ENCODE data around the gene C17orf67. TPM values are rescaled to one million over a fixed set of nuclear protein-coding genes. Genes with fewer than 3 reads are reported as not detected.
A peak's percentile ranks its signal among the peaks of the same experiment; 100 is the strongest.

C17orf67 gene
- total RNA-seq, 6 donors from 2014 or later = 0.76 to 4.2 (median 1.6) TPM

DNA sequence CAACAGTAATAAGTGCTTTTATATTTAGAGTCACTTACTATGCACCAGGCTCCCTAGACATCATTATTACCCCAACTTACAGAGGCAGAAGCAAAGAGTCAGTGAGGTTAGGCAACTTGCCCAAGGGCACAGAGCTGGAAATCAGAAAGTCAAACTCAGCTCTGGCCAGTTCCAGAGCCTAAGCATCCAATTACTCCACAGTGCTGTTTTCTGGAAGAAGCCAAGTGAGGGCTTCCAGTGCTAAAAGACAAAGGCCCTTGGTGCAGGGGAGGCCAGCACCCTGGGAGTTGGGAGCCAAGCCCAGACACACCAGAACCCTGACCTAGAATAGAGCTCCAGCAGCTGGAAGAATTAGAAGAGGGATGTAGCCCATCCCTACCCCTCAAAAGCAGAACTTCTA is 40.2 kb downstream of the C17orf67 start:
- Histone ChIP-seq H3K27me3 (no peaks in the 10 kb centered on the region), H3K4me3 (no peak overlapping the region), H3K36me3 (no peaks in the 10 kb centered on the region), H3K4me1 (no peaks in the 10 kb centered on the region), H3K27ac (no peak overlapping the region), H3K9me3 (no peaks in the 10 kb centered on the region)
- ATAC-seq (ENCODE audit: low FRiP score in 2 of 2) (no peak), DNase-seq (no peak)
- TF ChIP-seq, protein P1, sequence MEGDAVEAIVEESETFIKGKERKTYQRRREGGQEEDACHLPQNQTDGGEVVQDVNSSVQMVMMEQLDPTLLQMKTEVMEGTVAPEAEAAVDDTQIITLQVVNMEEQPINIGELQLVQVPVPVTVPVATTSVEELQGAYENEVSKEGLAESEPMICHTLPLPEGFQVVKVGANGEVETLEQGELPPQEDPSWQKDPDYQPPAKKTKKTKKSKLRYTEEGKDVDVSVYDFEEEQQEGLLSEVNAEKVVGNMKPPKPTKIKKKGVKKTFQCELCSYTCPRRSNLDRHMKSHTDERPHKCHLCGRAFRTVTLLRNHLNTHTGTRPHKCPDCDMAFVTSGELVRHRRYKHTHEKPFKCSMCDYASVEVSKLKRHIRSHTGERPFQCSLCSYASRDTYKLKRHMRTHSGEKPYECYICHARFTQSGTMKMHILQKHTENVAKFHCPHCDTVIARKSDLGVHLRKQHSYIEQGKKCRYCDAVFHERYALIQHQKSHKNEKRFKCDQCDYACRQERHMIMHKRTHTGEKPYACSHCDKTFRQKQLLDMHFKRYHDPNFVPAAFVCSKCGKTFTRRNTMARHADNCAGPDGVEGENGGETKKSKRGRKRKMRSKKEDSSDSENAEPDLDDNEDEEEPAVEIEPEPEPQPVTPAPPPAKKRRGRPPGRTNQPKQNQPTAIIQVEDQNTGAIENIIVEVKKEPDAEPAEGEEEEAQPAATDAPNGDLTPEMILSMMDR (IDR thresholded peaks at IDR 0.05) = no peak
- TF ChIP-seq EP300 (IDR thresholded peaks at IDR 0.05) = no peak
- no peak for TF ChIP-seq POLR2AphosphoS5 (IDR thresholded peaks at IDR 0.05)
- no peak for TF ChIP-seq POLR2A (IDR thresholded peaks at IDR 0.05)

DNA sequence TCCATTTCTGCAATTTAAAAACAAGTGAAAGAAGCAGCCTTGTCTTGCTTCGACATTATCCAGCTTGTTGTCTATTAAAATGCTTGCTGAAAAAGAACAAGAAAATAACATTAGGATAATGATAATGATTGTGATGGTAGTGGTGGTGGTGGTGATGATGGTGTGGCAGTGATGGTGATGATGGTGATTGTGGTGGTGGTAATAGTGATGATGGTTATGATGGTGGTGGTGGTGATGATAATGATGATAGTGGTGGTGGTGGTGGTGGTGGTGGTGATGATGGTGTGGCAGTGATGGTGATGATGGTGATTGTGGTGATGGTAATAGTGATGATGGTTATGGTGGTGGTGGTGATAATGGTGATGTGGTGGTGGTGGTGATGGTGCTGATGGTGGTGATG is 41.5 kb downstream of the C17orf67 start:
- Histone ChIP-seq H3K36me3 (no peaks in the 10 kb centered on the region), H3K4me1 (no peaks in the 10 kb centered on the region), H3K27me3 (no peaks in the 10 kb centered on the region), H3K27ac (no peak overlapping the region), H3K4me3 (no peak overlapping the region), H3K9me3 (no peaks in the 10 kb centered on the region)
- 95 to 96% methylated on average over 1 of the region's 1 CpG for WGBS, 2 donors
- no peak for DNase-seq
- ATAC-seq (ENCODE audit: low FRiP score in 2 of 2) = no peak
- TF ChIP-seq POLR2A (IDR thresholded peaks at IDR 0.05) (no peak), POLR2AphosphoS5 (IDR thresholded peaks at IDR 0.05) (no peak), EP300 (IDR thresholded peaks at IDR 0.05) (no peak)
- TF ChIP-seq, protein P1 (IDR thresholded peaks at IDR 0.05) = no peak

DNA sequence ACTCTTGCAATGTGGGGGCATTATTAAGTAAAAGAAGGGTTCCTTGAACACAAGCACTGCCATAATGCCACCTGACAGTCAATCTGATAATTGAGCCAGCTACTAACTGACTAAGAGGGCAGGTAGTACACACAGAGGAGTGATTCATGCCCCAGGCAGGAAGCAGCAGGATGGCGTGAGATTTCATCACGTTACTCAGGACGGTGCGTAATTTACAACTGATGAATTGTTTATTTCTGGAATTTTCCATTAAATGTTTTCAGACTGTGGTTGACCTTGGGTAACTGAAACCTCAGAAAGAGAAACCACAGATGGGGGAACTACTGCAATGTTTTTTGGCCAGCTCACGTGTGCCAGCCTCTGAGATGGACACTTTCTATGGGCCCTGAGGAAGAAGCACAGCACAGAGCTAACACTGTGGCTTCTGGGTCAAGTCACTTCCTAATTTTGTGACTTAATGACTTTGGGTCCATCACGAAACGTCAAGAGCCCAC is 46.7 kb downstream of the C17orf67 start:
- Histone ChIP-seq H3K27me3 (no peaks in the 10 kb centered on the region), H3K27ac (no peak overlapping the region), H3K9me3 (no peaks in the 10 kb centered on the region), H3K36me3 (no peaks in the 10 kb centered on the region), H3K4me3 (no peak overlapping the region), H3K4me1 (no peaks in the 10 kb centered on the region)
- ATAC-seq (ENCODE audit: low FRiP score in 2 of 2) (peak; percentile 54 to 79), DNase-seq (peak in 1 of 2 donors; percentile 59)
- TF ChIP-seq POLR2AphosphoS5 (IDR thresholded peaks at IDR 0.05) (peak; percentile 16 to 44), EP300 (IDR thresholded peaks at IDR 0.05) (peak in 1 of 4 donors; percentile 31), POLR2A (IDR thresholded peaks at IDR 0.05) (no peak)
- 39 to 71% methylated on average over 7 of the region's 7 CpGs for WGBS, 2 donors

DNA sequence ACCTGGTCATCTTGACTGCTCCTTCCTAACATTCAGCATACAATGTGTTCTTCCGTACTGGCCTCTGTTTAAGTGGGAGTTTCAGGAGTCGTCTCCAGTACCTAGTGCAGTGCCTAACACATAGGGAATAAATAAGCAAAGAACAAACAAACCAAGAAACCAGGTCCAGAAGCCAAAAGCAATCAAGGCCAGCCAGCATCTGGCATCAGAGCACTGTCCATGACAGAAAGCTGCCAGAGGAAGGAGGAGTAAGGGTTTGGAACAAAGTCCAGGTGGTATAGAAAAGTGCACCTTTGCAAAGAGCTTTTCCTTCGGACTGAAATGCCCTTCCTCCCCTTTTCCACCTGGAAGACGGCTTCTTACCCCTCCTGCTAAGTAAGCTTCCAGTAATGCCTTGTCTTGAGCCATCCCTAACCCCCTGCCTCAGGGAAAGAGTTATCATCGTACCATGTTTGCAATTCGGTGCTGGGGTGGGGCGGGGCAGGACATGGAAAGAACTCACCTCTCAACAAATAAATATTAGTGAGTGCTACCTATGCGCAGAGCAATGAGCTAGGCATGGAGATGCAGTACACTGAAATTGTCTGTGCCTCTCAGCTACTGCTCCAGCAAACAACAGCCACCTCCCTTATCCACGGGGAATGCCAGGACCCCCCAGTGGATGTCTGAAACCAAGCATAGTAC is 47.6 kb downstream of the C17orf67 start:
- TF ChIP-seq POLR2A (IDR thresholded peaks at IDR 0.05) = no peak
- no peak for TF ChIP-seq POLR2AphosphoS5 (IDR thresholded peaks at IDR 0.05)
- TF ChIP-seq, protein P1 (IDR thresholded peaks at IDR 0.05) = no peak
- TF ChIP-seq EP300 (IDR thresholded peaks at IDR 0.05) = no peak
- Histone ChIP-seq H3K4me1 (no peaks in the 10 kb centered on the region), H3K27me3 (no peaks in the 10 kb centered on the region), H3K9me3 (no peaks in the 10 kb centered on the region), H3K4me3 (no peak overlapping the region), H3K36me3 (no peaks in the 10 kb centered on the region), H3K27ac (no peak overlapping the region)
- DNase-seq = no peak
- no peak for ATAC-seq (ENCODE audit: low FRiP score in 2 of 2)
- 88 to 92% methylated on average over 9 of the region's 9 CpGs for WGBS, 2 donors

DNA sequence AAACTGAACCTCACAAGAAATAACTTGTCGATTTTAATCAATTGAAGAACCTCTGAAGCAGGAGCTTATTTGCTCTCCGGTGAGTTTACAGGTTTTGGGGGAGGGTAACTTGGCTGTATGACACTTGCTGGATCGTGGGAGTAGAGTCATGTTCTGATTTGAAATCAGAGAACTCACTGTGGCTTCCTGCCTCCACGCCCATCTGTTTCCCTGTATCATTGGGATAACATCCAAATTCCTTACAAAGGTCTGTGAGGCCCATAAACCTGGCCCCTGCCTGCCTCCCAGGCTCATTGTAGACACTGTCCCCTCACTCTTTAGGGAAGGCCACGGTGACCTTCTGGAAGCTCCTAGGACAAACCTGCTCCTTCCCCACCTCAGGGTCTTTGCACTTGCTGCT is 48.3 kb downstream of the C17orf67 start:
- TF ChIP-seq EP300 (IDR thresholded peaks at IDR 0.05) (no peak), POLR2A (IDR thresholded peaks at IDR 0.05) (no peak), POLR2AphosphoS5 (IDR thresholded peaks at IDR 0.05) (no peak)
- TF ChIP-seq, protein P1 (IDR thresholded peaks at IDR 0.05) = no peak
- Histone ChIP-seq H3K27me3 (no peaks in the 10 kb centered on the region), H3K4me3 (no peak overlapping the region), H3K9me3 (no peaks in the 10 kb centered on the region), H3K27ac (no peak overlapping the region), H3K4me1 (peaks cover 2 to 3% (median 3%) of the 10 kb centered on the region in 4 donors), H3K36me3 (no peaks in the 10 kb centered on the region)
- DNase-seq (no peak), ATAC-seq (ENCODE audit: low FRiP score in 2 of 2) (no peak)
- 58 to 71% methylated on average over 5 of the region's 5 CpGs for WGBS, 2 donors
